Measurements from ENCODE around the gene LHPP. TPM values are rescaled to one million over a fixed set of nuclear protein-coding genes. Genes with fewer than 3 reads are reported as not detected.

LHPP gene
- polyA plus RNA-seq, 3 donors = 5.5 to 21.6 (median 14.3) TPM

- WGBS, 3 donors = 82 to 95% (median 82%) methylated on average over 16 of the region's 16 CpGs
- no peak overlapping the region for H3K27ac ChIP-seq (ENCODE audit: low read depth, low read length)
Measured at GRCh38 chr10:124511205-124512039, 49.8 kb downstream of the LHPP start.

GRCh38 chr10:124512040-124512428, 50.4 kb downstream of the LHPP start:
- H3K27ac ChIP-seq (ENCODE audit: low read depth, low read length) = no peak overlapping the region
- 86 to 95% (median 86%) methylated on average over 8 of the region's 8 CpGs for WGBS, 3 donors

GRCh38 chr10:124512600-124512999, 51.0 kb downstream of the LHPP start:
- no peak overlapping the region for H3K27ac ChIP-seq (ENCODE audit: low read depth, low read length)
- 97 to 98% (median 97%) methylated on average over 6 of the region's 8 CpGs for WGBS, 3 donors

- WGBS, 3 donors = 72 to 87% (median 77%) methylated on average over 13 of the region's 13 CpGs
- H3K27ac ChIP-seq (ENCODE audit: low read depth, low read length) = no peak overlapping the region
Measured at GRCh38 chr10:124515244-124515970, 53.8 kb downstream of the LHPP start.

- 93 to 95% (median 94%) methylated on average over 9 of the region's 9 CpGs for WGBS, 3 donors
- H3K27ac ChIP-seq (ENCODE audit: low read depth, low read length) = no peak overlapping the region
Measured at GRCh38 chr10:124516181-124516580, 54.6 kb downstream of the LHPP start.

GRCh38 chr10:124516746-124517397, 55.2 kb downstream of the LHPP start:
- 65 to 94% (median 93%) methylated on average over 21 of the region's 21 CpGs for WGBS, 3 donors
- H3K27ac ChIP-seq (ENCODE audit: low read depth, low read length) = no peak overlapping the region

GRCh38 chr10:124517461-124517860, 55.8 kb downstream of the LHPP start:
- 87 to 91% (median 90%) methylated on average over 6 of the region's 6 CpGs for WGBS, 3 donors
- H3K27ac ChIP-seq (ENCODE audit: low read depth, low read length) = no peak overlapping the region

- 88 to 98% (median 96%) methylated on average over 9 of the region's 9 CpGs for WGBS, 3 donors
- no peak overlapping the region for H3K27ac ChIP-seq (ENCODE audit: low read depth, low read length)
Measured at GRCh38 chr10:124517931-124518330, 56.3 kb downstream of the LHPP start.

GRCh38 chr10:124518366-124518765, 56.7 kb downstream of the LHPP start:
- WGBS, 3 donors = 92 to 96% (median 96%) methylated on average over 15 of the region's 15 CpGs
- H3K27ac ChIP-seq (ENCODE audit: low read depth, low read length) = no peak overlapping the region

- H3K27ac ChIP-seq (ENCODE audit: low read depth, low read length) = no peak overlapping the region
- WGBS, 3 donors = 80 to 87% (median 82%) methylated on average over 20 of the region's 20 CpGs
Measured at GRCh38 chr10:124520558-124521428, 59.2 kb downstream of the LHPP start.

- WGBS, 3 donors = 75 to 95% (median 95%) methylated on average over 13 of the region's 13 CpGs
- no peak overlapping the region for H3K27ac ChIP-seq (ENCODE audit: low read depth, low read length)
Measured at GRCh38 chr10:124521429-124521871, 59.8 kb downstream of the LHPP start.

GRCh38 chr10:124522131-124522932, 60.7 kb downstream of the LHPP start:
- H3K27ac ChIP-seq (ENCODE audit: low read depth, low read length) = no peak overlapping the region
- 79 to 94% (median 88%) methylated on average over 13 of the region's 13 CpGs for WGBS, 3 donors

- H3K27ac ChIP-seq (ENCODE audit: low read depth, low read length) = no peak overlapping the region
- 50 to 56% (median 55%) methylated on average over 31 of the region's 31 CpGs for WGBS, 3 donors
Measured at GRCh38 chr10:124522933-124523871, 61.6 kb downstream of the LHPP start.

- no peak overlapping the region for H3K27ac ChIP-seq (ENCODE audit: low read depth, low read length)
- 48 to 77% (median 55%) methylated on average over 5 of the region's 5 CpGs for WGBS, 3 donors
Measured at GRCh38 chr10:124523901-124524300, 62.3 kb downstream of the LHPP start.

GRCh38 chr10:124524991-124525653, 63.5 kb downstream of the LHPP start:
- H3K27ac ChIP-seq (ENCODE audit: low read depth, low read length) = no peak overlapping the region
- WGBS, 3 donors = 63 to 78% (median 64%) methylated on average over 23 of the region's 23 CpGs

Measured in adipose tissue (tissue), 3 donors.